Measurements from ENCODE around the gene MICAL3.
"Not testable (repeated sequence)": the region's sequence is repeated elsewhere in the genome, so short reads cannot be mapped to it uniquely, and the experiment has no call there.

Gene MICAL3

DNA sequence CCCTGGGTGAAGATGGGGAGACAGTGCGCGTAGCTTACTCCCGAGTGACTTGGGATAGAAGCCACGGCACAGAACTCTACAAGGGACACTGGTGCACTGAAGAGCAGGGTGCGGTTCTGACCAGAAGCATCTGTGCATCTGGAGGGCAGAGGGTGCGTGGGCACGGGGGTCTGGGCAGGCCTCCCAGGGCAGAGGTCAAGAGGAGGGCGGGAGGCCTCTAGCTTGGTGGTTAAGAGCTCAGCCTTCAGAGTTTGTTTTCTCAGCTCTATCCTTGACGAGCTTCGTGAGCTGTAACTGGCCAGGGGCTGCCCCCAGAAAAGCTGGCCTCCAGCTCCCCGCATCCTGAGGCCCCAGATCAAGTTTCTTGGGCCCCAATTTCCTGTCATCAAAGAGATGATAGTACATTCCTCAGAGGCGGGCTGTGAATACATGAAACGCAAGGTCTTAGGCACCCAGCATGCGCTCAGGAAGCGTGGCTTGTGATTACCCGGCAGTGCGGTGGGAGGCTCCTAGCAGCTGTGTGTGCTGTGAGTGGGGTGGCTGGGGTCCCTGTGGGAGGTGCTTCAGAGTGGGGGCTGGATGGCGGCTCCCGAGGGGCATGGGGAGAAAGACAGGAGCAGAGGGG, 244.1 kb downstream of the MICAL3 start:
- DNase-seq (ENCODE audit: low read depth in 2 of 2): no peak

DNA sequence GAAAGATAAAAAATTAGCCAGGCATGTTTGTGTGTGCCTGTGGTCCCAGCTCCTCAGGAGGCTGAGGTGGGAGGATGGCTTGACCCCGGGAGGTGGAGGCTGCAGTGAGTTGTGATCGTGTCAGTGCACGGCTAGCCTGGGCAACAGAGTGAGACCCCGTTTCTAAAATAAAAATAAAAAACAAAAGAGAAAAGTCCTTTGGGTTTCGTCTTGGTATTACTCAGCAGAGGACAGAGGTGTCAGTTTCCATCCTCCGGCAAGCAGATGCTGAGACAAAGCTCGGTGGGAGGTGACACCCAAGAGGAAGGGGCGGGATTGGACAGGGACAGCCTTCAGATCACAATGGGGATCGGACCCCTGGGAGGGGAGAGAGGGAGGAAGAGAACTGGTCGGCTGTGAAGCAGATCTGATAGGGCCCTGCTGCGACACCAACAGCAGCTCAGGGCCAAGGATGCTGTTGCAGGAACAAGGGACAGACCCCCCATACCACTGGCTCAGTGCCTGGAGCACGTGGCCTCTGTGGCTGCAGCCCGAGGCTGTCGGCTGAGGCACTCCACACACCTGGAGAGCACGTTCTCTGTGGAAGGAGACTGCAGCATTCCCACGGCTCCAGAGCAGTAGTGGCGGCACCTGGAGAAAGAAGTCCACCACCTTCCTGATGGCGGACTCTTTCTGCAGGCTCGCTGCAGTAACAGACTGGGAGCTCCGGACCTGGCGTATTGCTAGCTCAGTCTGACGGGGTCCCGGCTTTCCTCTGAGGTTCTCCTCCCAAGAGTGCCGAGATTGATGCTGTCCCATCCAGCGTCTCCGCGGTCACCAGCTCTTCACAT, 244.9 kb downstream of the MICAL3 start:
- no peak for DNase-seq (ENCODE audit: low read depth in 2 of 2)

- no peak for DNase-seq (ENCODE audit: low read depth in 2 of 2)
Measured at GRCh38 chr22:17778412-17778976, 245.9 kb downstream of the MICAL3 start.

GRCh38 chr22:17777717-17778044, 246.7 kb downstream of the MICAL3 start:
- no peak for DNase-seq (ENCODE audit: low read depth in 2 of 2)

GRCh38 chr22:17777005-17777716, 247.2 kb downstream of the MICAL3 start:
- DNase-seq (ENCODE audit: low read depth in 2 of 2): peak; percentile 31 to 57

DNA sequence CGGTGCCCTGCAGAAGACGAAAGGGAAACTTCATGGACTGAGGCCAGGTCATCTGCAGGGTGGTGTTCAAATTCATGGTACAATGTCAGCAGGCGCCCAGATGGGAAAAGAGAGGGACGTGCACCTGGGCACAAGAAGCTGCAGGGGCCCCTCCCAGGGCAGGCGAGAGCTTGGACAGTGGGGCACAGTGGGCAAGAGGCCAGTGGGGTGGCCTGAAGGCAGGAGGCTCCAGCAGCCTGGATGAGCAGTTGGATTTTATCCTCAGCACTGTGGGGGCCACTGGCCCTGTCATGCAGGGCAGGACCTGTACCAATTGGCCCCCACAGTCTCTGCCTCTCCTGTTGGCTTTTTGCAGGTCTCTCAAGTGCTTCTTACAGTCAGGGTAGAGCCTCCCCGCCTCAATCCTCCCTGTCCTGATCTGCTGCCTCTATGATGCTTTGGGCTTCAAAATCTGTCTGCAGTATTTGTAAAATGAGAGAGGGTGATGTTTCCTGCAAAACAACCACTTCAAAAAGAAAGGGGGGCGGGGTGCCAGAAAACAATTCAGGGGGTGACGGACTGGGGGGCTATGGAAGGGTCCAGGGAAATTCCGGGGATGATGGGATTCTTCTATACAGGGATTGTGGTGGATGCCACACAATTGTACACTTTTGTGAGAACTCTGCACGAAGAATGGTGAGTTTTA, 248.4 kb downstream of the MICAL3 start:
- DNase-seq (ENCODE audit: low read depth in 2 of 2): no peak

- DNase-seq (ENCODE audit: low read depth in 2 of 2): no peak
Measured at GRCh38 chr22:17774926-17775685, 249.3 kb downstream of the MICAL3 start.

GRCh38 chr22:17774206-17774925, 250.0 kb downstream of the MICAL3 start, which contains the start of gene BID:
Gene BID (minus strand): TSS chr22:17774469. CDS start chr22:17750116, 24,353 bp downstream.
- no peak for DNase-seq (ENCODE audit: low read depth in 2 of 2)

- DNase-seq (ENCODE audit: low read depth in 2 of 2): peak; percentile 41 to 47
Measured at GRCh38 chr22:17773606-17774205, 250.7 kb downstream of the MICAL3 start.

DNA sequence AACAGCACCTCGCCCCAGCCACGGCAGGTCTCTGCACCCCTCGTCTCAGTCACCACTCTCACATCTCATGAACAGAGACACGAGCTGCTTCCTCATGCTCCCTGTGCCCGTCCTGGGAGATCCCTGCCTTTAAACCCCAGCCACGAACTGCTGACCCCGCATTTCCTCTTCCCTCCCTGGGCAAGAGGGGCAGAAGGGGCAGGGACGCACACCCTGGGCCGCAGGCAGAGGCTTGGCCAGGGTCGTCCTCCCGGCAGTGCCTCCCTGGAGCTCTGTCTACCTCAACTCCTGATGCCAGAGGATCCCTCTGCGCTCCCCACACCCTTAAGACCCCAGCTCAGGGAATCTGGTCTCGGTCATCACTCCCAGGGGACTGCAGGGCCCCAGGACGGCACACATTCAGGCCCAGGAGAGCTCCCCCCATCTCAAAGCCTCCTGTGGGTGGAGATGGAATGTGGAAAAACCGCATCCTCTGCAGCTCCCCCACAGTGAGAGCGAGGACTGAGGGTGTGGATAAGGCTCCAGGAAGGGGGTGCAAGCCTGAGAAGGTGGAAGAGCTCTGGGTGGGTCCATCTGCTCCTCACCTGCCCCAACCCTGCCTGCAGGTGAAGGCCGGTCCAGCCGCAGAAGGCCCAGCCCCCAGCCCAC, 251.3 kb downstream of the MICAL3 start:
- DNase-seq (ENCODE audit: low read depth in 2 of 2): no peak

DNA sequence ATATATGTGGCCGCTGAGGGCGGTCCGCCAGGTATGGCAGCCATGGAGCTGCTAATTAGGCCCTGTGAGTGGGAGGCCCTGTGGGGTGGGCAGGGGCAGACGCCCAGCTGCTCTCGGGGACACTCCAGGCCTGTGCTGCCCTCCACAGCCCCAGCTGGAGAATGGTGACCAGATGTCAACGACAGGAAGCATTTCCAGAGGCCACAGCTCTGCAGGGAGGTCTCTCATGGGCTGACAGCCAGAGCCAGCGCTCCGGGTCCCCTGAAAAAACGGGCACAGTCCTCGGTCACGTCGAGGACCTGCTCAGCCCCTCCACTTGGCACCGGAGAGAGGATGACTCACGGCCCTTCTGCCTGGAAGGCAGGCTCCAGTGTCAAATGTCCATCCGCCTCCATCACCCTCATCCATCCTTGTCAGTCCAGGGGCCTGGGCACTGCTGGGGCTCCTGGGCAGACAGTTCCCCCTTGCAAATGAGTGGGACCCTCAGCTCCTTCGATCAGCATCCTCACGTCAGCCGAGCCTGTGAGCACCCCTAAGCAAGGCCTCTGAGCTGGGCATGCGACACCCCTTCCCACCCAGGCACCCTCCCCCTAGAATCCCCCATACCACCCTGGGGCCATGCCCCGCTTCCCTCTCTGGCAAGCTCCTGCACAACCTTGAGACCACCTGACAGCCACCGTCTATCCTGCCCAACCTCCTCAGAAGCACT, 252.0 kb downstream of the MICAL3 start:
- no peak for DNase-seq (ENCODE audit: low read depth in 2 of 2)

DNA sequence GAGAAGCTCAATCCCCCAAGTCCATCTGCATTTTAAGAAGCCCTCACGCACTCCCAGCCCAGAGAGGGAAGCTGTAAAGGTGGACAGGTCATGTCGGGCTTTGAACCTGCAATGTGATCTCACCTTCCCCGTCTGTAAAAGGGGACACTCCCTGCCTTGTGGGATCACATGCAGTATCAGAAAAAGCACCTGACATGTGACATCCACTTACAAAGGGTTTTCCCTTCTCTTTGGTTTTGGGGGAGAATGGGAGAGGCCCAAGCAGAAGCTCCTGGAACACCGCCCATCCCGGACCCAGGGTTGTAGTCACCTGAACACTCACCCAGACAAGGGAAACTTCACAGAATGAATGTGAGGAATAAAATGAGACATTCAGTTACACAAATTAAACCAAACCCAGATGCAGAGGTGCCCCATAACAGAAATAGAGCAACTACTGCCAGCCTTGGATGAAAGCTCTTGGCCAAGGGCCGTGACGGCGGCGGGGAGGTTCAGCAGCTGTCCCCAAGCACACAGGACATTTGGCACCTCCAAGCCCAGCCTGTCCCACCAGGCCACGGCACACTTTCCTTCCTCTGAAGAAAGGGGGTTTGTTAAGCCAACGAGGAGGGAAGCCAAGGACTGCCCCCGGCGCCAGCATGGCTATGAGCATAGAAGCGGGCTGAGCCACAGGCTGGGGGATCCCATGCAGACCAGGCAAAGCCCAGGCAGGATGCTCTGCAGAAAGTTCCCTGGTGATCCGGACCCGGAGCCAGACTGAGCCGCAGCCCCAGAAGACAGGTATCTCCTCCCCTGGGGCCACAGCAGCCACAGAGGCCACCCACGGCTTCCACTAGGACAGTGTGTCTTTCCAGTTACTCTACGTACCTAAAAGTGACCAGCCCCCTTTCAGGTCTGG, 253.9 kb downstream of the MICAL3 start:
- no peak for DNase-seq (ENCODE audit: low read depth in 2 of 2)

- no peak for DNase-seq (ENCODE audit: low read depth in 2 of 2)
Measured at GRCh38 chr22:17769716-17770082, 254.7 kb downstream of the MICAL3 start.

GRCh38 chr22:17769013-17769715, 255.2 kb downstream of the MICAL3 start:
- no peak for DNase-seq (ENCODE audit: low read depth in 2 of 2)

GRCh38 chr22:17767233-17768065, 256.9 kb downstream of the MICAL3 start:
- DNase-seq (ENCODE audit: low read depth in 2 of 2): peak in 1 of 2 donors; percentile 40

DNA sequence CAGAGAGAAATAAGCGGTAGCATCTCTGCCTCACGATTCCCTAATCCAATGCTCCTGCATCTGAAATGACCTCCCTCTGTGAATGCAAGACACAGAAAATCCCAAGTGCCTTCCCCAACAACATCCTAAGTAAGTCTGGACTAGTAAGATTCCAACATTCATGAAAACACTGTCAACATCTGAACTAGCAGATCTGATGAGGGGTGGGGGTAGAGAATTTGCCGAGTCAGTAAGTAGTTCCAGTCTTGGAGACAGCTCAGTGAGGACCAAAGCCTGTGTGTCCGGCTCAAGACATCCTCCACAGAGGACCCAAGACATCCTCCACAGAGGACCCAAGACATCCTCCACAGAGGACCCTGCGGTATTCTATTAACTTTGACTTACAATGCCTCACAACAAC, 259.5 kb downstream of the MICAL3 start:
- not testable (repeated sequence) for DNase-seq (ENCODE audit: low read depth in 2 of 2)
